ENCODE measurements around the gene PRRX2.
A peak's percentile ranks its signal among the peaks of the same experiment; 100 is the strongest.

PRRX2 gene

DNA sequence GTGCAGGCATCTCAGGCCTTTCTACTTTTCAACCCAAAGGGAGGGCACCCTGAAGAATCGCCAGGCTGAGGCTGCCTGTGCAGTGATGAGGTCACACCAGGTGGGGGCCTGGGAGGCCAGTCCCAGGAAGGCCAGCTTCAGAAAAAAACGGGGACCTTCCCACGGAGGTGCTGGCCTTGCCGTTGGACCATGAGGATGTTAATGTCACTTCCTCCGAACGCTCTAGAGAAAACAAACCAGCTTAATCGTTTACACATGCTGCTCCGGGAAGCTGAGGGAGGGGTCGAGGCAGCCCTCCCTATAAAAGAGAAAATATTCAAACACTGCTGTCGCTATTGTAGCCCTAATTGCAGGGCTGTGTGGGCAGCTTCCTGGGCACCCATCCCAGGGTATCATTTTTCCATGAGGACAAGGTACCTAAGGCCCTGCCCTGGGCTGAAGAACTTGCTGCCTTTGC is 60.4 kb downstream of the PRRX2 start (continued):
- no peak for TF ChIP-seq HOXC10 (CRISPR knock-in tag; IDR thresholded peaks at IDR 0.05)
- TF ChIP-seq ZNF335 (tag by site-specific recombination; conservative IDR thresholded peaks at IDR 0.05): peak; percentile 88
- TF ChIP-seq ZNF544 (tag by site-specific recombination; IDR thresholded peaks at IDR 0.05): no peak
- no peak for TF ChIP-seq ZNF324 (tag by site-specific recombination; IDR thresholded peaks at IDR 0.05)
- TF ChIP-seq ZNF202 (tag by site-specific recombination; IDR thresholded peaks at IDR 0.05; ENCODE audit: borderline replicate concordance): no peak

DNA sequence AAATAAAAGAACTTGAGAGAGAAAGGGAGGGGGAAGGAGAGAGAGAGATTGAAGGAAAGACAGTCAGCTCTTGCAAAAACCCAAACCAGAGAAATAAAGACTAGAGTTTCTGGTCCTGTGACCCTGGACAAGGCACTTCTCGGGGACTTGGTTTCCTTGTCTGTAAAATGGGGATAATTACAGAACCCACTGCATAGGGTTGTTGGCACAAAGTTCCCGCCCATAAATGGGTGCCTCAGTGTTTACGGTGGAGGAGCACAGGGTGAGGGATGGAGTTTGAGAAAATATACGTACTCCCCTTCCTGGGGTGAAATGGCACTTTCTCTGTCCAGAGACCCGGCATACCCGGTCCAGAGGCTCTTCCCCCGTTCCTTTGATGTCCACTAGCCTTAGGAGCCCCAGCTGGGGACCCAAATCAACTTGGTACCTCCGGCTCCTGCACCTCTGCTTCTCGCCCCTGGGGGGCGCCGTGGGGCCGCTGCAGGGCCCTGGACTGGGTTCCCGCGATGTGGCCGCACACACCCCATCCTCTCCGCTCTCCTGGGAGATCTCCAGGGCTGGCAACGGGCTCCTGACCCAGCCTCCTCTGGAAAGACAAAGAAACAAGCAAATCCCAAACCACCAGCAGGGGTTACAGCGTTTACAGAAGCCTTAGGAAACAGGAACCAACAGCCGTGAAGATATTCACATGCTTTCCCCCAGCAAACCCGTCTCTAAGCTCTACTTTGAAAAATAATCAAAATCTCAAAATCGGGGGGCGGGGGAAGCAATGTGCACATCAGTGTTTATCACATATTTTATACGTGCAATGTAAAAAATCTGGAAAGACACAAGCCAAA is 61.1 kb downstream of the PRRX2 start:
- no peaks in the 10 kb centered on the region for H3K36me3 ChIP-seq (ENCODE audit: control insufficient read depth in 2 of 2, insufficient read depth in 1 of 2, low read length in 2 of 2)
- no peak overlapping the region for H3K4me3 ChIP-seq (ENCODE audit: low read depth, low read length)
- no peaks in the 10 kb centered on the region for H3K9me3 ChIP-seq (ENCODE audit: control insufficient read depth, insufficient read depth, low read depth, low read length)
- H3K27ac ChIP-seq (ENCODE audit: extremely low read depth, low read depth, low read length): no peak overlapping the region
- no peaks in the 10 kb centered on the region for H3K4me1 ChIP-seq (ENCODE audit: control insufficient read depth, insufficient read depth, low read length)
- POLR2A ChIA-PET: interaction anchor here (0.6 to 1.2 kb wide), 6 partner anchors 13 to 108 kb away, joined by 3 to 6 read pairs (median 3); partner anchors contain the start of genes C9orf78 and USP20
- CTCF ChIA-PET: interaction anchor here (0.6 to 9.2 kb wide), 65 partner anchors 10 to 596 kb away, joined by 3 to 253 read pairs (median 5); partner anchors contain the start of genes ASB6, PTGES and TOR1B
- TF ChIP-seq ZNF529 (tag by site-specific recombination; IDR thresholded peaks at IDR 0.05; ENCODE audit: insufficient replicate concordance) (no peak), ZNF214 (tag by site-specific recombination; IDR thresholded peaks at IDR 0.05; ENCODE audit: borderline replicate concordance) (no peak), ZBTB21 (tag by site-specific recombination; IDR thresholded peaks at IDR 0.05) (no peak), ZNF423 (tag by site-specific recombination; IDR thresholded peaks at IDR 0.05) (no peak), SP7 (tag by site-specific recombination; IDR thresholded peaks at IDR 0.05) (0 out of 2 replicates have a peak, but pooled peaks have one; percentile 10), ZNF221 (tag by site-specific recombination; IDR thresholded peaks at IDR 0.05; ENCODE audit: borderline replicate concordance) (no peak), MEIS1 (CRISPR knock-in tag; IDR thresholded peaks at IDR 0.05; ENCODE audit: borderline replicate concordance) (no peak), ZNF112 (tag by site-specific recombination; IDR thresholded peaks at IDR 0.05) (no peak), ZIC2 (tag by site-specific recombination; IDR thresholded peaks at IDR 0.05) (0 out of 2 replicates have a peak, but pooled peaks have one; percentile 31), ZNF140 (tag by site-specific recombination; IDR thresholded peaks at IDR 0.05) (no peak), SP3 (tag by site-specific recombination; IDR thresholded peaks at IDR 0.05) (no peak), ZNF664 (tag by site-specific recombination; IDR thresholded peaks at IDR 0.05) (no peak), OVOL3 (tag by site-specific recombination; IDR thresholded peaks at IDR 0.05) (no peak), SCRT1 (tag by site-specific recombination; IDR thresholded peaks at IDR 0.05; ENCODE audit: borderline replicate concordance) (no peak)
- TF ChIP-seq, protein P1, sequence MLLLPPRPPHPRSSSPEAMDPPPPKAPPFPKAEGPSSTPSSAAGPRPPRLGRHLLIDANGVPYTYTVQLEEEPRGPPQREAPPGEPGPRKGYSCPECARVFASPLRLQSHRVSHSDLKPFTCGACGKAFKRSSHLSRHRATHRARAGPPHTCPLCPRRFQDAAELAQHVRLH (tag by site-specific recombination; IDR thresholded peaks at IDR 0.05): no peak
- TF ChIP-seq, protein P2, sequence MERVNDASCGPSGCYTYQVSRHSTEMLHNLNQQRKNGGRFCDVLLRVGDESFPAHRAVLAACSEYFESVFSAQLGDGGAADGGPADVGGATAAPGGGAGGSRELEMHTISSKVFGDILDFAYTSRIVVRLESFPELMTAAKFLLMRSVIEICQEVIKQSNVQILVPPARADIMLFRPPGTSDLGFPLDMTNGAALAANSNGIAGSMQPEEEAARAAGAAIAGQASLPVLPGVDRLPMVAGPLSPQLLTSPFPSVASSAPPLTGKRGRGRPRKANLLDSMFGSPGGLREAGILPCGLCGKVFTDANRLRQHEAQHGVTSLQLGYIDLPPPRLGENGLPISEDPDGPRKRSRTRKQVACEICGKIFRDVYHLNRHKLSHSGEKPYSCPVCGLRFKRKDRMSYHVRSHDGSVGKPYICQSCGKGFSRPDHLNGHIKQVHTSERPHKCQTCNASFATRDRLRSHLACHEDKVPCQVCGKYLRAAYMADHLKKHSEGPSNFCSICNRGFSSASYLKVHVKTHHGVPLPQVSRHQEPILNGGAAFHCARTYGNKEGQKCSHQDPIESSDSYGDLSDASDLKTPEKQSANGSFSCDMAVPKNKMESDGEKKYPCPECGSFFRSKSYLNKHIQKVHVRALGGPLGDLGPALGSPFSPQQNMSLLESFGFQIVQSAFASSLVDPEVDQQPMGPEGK (tag by site-specific recombination; IDR thresholded peaks at IDR 0.05): no peak; the same call in 1 of the 2 replicates
- TF ChIP-seq, protein P3, sequence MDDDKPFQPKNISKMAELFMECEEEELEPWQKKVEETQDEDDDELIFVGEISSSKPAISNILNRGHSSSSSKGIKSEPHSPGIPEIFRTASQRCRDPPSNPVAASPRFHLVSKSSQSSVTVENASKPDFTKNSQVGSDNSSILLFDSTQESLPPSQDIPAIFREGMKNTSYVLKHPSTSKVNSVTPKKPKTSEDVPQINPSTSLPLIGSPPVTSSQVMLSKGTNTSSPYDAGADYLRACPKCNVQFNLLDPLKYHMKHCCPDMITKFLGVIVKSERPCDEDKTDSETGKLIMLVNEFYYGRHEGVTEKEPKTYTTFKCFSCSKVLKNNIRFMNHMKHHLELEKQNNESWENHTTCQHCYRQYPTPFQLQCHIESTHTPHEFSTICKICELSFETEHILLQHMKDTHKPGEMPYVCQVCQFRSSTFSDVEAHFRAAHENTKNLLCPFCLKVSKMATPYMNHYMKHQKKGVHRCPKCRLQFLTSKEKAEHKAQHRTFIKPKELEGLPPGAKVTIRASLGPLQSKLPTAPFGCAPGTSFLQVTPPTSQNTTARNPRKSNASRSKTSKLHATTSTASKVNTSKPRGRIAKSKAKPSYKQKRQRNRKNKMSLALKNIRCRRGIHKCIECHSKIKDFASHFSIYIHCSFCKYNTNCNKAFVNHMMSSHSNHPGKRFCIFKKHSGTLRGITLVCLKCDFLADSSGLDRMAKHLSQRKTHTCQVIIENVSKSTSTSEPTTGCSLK (tag by site-specific recombination; IDR thresholded peaks at IDR 0.05): no peak
- TF ChIP-seq, protein P4, sequence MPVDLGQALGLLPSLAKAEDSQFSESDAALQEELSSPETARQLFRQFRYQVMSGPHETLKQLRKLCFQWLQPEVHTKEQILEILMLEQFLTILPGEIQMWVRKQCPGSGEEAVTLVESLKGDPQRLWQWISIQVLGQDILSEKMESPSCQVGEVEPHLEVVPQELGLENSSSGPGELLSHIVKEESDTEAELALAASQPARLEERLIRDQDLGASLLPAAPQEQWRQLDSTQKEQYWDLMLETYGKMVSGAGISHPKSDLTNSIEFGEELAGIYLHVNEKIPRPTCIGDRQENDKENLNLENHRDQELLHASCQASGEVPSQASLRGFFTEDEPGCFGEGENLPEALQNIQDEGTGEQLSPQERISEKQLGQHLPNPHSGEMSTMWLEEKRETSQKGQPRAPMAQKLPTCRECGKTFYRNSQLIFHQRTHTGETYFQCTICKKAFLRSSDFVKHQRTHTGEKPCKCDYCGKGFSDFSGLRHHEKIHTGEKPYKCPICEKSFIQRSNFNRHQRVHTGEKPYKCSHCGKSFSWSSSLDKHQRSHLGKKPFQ (tag by site-specific recombination; IDR thresholded peaks at IDR 0.05): no peak
- TF ChIP-seq, protein P5, sequence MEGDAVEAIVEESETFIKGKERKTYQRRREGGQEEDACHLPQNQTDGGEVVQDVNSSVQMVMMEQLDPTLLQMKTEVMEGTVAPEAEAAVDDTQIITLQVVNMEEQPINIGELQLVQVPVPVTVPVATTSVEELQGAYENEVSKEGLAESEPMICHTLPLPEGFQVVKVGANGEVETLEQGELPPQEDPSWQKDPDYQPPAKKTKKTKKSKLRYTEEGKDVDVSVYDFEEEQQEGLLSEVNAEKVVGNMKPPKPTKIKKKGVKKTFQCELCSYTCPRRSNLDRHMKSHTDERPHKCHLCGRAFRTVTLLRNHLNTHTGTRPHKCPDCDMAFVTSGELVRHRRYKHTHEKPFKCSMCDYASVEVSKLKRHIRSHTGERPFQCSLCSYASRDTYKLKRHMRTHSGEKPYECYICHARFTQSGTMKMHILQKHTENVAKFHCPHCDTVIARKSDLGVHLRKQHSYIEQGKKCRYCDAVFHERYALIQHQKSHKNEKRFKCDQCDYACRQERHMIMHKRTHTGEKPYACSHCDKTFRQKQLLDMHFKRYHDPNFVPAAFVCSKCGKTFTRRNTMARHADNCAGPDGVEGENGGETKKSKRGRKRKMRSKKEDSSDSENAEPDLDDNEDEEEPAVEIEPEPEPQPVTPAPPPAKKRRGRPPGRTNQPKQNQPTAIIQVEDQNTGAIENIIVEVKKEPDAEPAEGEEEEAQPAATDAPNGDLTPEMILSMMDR (tag by site-specific recombination; IDR thresholded peaks at IDR 0.05): peak; percentile 87
- TF ChIP-seq, protein P6, sequence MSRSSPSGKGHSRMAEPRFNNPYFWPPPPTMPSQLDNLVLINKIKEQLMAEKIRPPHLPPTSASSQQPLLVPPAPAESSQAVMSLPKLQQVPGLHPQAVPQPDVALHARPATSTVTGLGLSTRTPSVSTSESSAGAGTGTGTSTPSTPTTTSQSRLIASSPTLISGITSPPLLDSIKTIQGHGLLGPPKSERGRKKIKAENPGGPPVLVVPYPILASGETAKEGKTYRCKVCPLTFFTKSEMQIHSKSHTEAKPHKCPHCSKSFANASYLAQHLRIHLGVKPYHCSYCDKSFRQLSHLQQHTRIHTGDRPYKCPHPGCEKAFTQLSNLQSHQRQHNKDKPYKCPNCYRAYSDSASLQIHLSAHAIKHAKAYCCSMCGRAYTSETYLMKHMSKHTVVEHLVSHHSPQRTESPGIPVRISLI (tag by site-specific recombination; IDR thresholded peaks at IDR 0.05): peak; percentile 69; the same call in 1 of the 2 replicates

All from HEK293 (cell line).